Erythroblast (primary cell): ENCODE results near the gene GATA5.

Source experiments
- DNase-seq, 2 experiments: peaks; one replicate each; lab custom pipeline; 2025; lab: John Stamatoyannopoulos, UW
- GATA1 ChIP-seq: IDR thresholded peaks from 2 replicates; pipeline ENCODE4 v1.6.1; 2011; ENCODE audit warnings: low read depth, mild to moderate bottlenecking, control low read depth, low read length, moderate library complexity
- POLR2A ChIP-seq: IDR thresholded peaks from 2 replicates; pipeline ENCODE4 v1.6.1; 2011; ENCODE audit warnings: mild to moderate bottlenecking, low read length

GATA5 gene

DNA sequence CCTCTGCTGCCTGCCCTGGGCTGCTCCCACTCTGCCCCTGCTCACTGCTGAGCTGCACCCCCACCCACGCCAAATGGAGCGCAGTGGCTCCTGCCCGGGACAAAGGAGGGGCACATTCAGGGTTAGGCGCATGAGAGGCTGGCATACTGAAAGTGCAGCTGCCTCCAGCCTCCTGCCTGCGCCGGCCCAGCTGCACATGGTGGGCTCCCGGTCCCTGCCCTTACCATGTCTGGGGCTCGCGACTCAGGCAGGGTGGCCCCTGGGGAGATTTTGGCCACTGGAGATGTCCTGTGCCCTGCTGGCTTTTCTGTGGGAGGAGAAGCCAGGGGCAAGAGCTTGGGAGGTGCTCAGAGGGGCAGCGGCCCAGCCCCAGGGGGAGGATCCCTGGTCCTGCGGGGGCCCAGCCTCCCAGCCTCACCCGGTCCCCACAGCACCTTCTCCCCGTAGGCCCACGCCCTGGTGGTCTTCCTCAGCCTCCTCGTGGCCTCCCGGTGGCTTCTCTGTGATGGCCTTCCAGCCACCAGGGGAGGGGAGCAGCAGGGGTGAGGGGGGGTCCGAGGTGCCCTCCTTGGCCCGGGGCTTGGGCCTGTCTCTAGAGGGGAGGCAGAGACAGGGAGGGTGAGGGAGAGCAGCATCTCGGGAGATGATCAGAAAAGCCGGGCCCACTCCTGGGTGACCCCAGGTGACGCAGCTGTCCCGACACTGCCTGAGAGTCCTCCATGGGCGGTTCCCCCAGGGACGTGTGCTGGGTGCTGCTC, 60.3 kb downstream of the GATA5 start:
- DNase-seq, result no peak
- TF ChIP-seq POLR2A (no peak), GATA1 (no peak)

DNA sequence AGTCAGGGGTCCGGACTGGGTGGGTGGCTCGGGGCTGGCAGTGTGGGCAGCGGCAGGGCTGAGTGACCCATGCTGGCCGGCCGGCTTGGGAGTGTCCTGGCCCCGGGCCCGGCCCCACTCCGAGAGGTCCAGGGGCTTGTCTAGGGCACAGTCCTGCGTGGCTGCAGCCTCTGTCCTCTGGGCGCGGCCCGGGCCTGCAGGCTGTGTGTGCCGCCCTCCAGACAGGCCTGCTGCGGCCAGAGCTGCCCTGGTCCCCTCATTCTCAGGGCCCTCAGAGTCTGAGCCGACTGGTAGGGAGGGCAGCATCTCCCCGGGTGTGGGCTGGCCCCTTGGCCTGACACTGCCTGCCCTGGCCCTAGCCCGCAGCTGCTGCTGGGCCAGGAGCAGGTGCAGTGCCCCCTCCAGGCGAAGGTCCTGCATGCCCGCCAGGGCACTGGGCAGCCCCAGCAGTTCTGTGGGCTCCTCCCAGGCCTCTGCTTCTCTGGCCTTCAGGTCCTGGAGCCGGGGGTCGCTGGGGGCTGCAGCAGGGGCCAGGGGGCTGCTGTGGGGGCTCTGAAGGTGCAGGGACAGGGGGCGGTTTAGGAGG, 61.8 kb downstream of the GATA5 start:
- TF ChIP-seq GATA1 (no peak), POLR2A (no peak)

More for the DNA sequence above, 61.8 kb downstream of the GATA5 start:
- no peak for DNase-seq
